A549 (cell line): Measurements from ENCODE around the gene LMF1. TPM values are rescaled to one million over a fixed set of nuclear protein-coding genes. Genes with fewer than 3 reads are reported as not detected.

Experiments
- ATAC-seq, 2 experiments: fragments of 200-7000 bp in 1 of 2; fragments of >200 bp in 1 of 2; cut with Nextera tagmentation in 1 of 2; cut with Tn5 transposase in 1 of 2; 3 replicates each; pipeline versions ENCODE4 v1.8.0 to v1.9.1; 2018 to 2020; ENCODE audit warnings: mild to moderate bottlenecking in 1 of 2, moderate library complexity in 1 of 2
- CTCF ChIA-PET: fragments of 300-600 bp; sonication (Branson Sonifier 250); formaldehyde crosslinking; extraction: SDS; loops from one replicate; lab custom pipeline; 2021; ENCODE audit warnings: antibody characterized with exemption, inconsistent platforms; lab: Yijun Ruan, JAX
- POLR2A ChIA-PET: fragments of 350-600 bp; formaldehyde crosslinking; extraction: SDS; loops from one replicate; lab custom pipeline; 2021; ENCODE audit warnings: antibody characterized with exemption, inconsistent platforms; lab: Yijun Ruan, JAX
- DNase-seq, 2 experiments: peaks; one replicate each; pipeline versions ENCODE4 v3.0.0 to v3.0.0-alpha.2; 2011 to 2016; ENCODE audit warnings: low read depth in 1 of 2, low spot score in 1 of 2
- FAIRE-seq: peaks from 2 replicates; lab custom pipeline; 2011; peaks lifted over from hg19 to GRCh38; lab: Jason Lieb, UNC
- H3K27ac ChIP-seq, 2 experiments: fragments of >200 bp; sonication (Bioruptor Twin); formaldehyde crosslinking; 3 replicates each; pipeline ENCODE4 v1.5.1; 2016 to 2017
- H3K4me1 ChIP-seq: fragments of >200 bp; sonication (Bioruptor Twin); formaldehyde crosslinking; 3 replicates; pipeline ENCODE4 v1.6.1; 2016
- H3K4me2 ChIP-seq: fragments of >200 bp; sonication (Bioruptor Twin); formaldehyde crosslinking; 3 replicates; pipeline ENCODE4 v1.6.1; 2016
- H3K4me3 ChIP-seq: fragments of >200 bp; sonication (Bioruptor Twin); formaldehyde crosslinking; 3 replicates; pipeline ENCODE4 v1.5.1; 2016
- H3K9me3 ChIP-seq: fragments of >200 bp; sonication (Bioruptor Twin); formaldehyde crosslinking; 3 replicates; pipeline ENCODE4 v1.6.1; 2016
- BHLHE40 ChIP-seq: IDR thresholded peaks from 2 replicates; pipeline ENCODE4 v1.6.1; 2012; ENCODE audit warnings: low read depth, low read length, inconsistent platforms
- CBX8 ChIP-seq: fragments of 200-600 bp; sonication (generic); IDR thresholded peaks from 2 replicates; pipeline ENCODE4 v1.6.1; 2016
- CHD4 ChIP-seq: fragments of 200-600 bp; sonication (generic); IDR thresholded peaks from 2 replicates; pipeline ENCODE4 v1.6.1; 2016; ENCODE audit warnings: antibody characterized with exemption, mild to moderate bottlenecking, borderline replicate concordance
- EHF ChIP-seq: fragments of 250-450 bp; sonication (Bioruptor Pico); IDR thresholded peaks from 2 replicates; pipeline ENCODE4 v1.5.0; 2020; ENCODE audit warnings: mild to moderate bottlenecking
- ESRRA ChIP-seq: fragments of 150-350 bp; IDR thresholded peaks from 2 replicates; pipeline ENCODE4 v1.6.1; 2014; ENCODE audit warnings: mild to moderate bottlenecking, low read length, borderline replicate concordance
- HDAC2 ChIP-seq: fragments of 200-600 bp; sonication (generic); IDR thresholded peaks from 2 replicates; pipeline ENCODE4 v1.6.1; 2016
- HEYL ChIP-seq: fragments of 250-450 bp; sonication (Bioruptor Pico); IDR thresholded peaks from 2 replicates; pipeline ENCODE4 v1.8.0; 2021; ENCODE audit warnings: mild to moderate bottlenecking, moderate library complexity
- HOXA7 ChIP-seq: fragments of 250-450 bp; sonication (Bioruptor Pico); IDR thresholded peaks from 2 replicates; pipeline ENCODE4 v1.5.0; 2020; ENCODE audit warnings: mild to moderate bottlenecking, moderate library complexity
- JUN ChIP-seq, 2 experiments: fragments of >200 bp; sonication (Bioruptor Twin); formaldehyde crosslinking; IDR thresholded peaks; 2 replicates in 1 of 2; 3 replicates in 1 of 2; pipeline ENCODE4 v1.6.1; 2016 to 2017
- KDM5A ChIP-seq: fragments of 200-600 bp; sonication (generic); IDR thresholded peaks from 2 replicates; pipeline ENCODE4 v1.6.1; 2016; ENCODE audit warnings: antibody characterized with exemption, mild to moderate bottlenecking
- NFE2L2 ChIP-seq: fragments of 150-350 bp; conservative IDR thresholded peaks from 2 replicates; pipeline ENCODE4 v1.6.1; 2014; ENCODE audit warnings: low read length
- NPAS2 ChIP-seq: fragments of 250-450 bp; sonication (Bioruptor Pico); IDR thresholded peaks from 2 replicates; pipeline ENCODE4 v1.8.0; 2022; ENCODE audit warnings: mild to moderate bottlenecking, moderate library complexity, borderline replicate concordance
- NR3C1 ChIP-seq: fragments of >200 bp; sonication (Bioruptor Twin); formaldehyde crosslinking; IDR thresholded peaks from 3 replicates; pipeline ENCODE4 v1.6.1; 2017
- POLR2A ChIP-seq: IDR thresholded peaks from 2 replicates; pipeline ENCODE4 v1.6.1; 2012; ENCODE audit warnings: mild to moderate bottlenecking, low read length
- RAD21 ChIP-seq, 2 experiments: fragments of >200 bp in 1 of 2; sonication (Bioruptor Twin) in 1 of 2; formaldehyde crosslinking in 1 of 2; IDR thresholded peaks in 1 of 2; conservative IDR thresholded peaks in 1 of 2; 2 replicates in 1 of 2; 3 replicates in 1 of 2; pipeline ENCODE4 v1.6.1; 2012 to 2018; ENCODE audit warnings: inconsistent platforms in 1 of 2
- RARB ChIP-seq: fragments of 250-450 bp; sonication (Bioruptor Pico); IDR thresholded peaks from 2 replicates; pipeline ENCODE4 v1.8.0; 2021; ENCODE audit warnings: mild to moderate bottlenecking, moderate library complexity
- RCOR1 ChIP-seq: fragments of 150-350 bp; IDR thresholded peaks from 2 replicates; pipeline ENCODE4 v1.6.1; 2014; ENCODE audit warnings: antibody characterized with exemption, low read length, low read depth
- RNF2 ChIP-seq: fragments of 200-600 bp; sonication (generic); IDR thresholded peaks from 2 replicates; pipeline ENCODE4 v1.6.1; 2016; ENCODE audit warnings: low read depth, mild to moderate bottlenecking, antibody characterized with exemption, moderate library complexity, borderline replicate concordance
- SREBF2 ChIP-seq: fragments of 450-650 bp; IDR thresholded peaks from 2 replicates; pipeline ENCODE4 v1.6.1; 2014; ENCODE audit warnings: mild to moderate bottlenecking, moderate library complexity
- TP53 ChIP-seq: fragments of 250-450 bp; sonication (Bioruptor Pico); IDR thresholded peaks from 2 replicates; pipeline ENCODE4 v1.5.0; 2021; ENCODE audit warnings: mild to moderate bottlenecking, moderate library complexity
- ZC3H11A ChIP-seq: fragments of 450-650 bp; IDR thresholded peaks from 2 replicates; pipeline ENCODE4 v1.6.1; 2014; ENCODE audit warnings: antibody characterized with exemption, mild to moderate bottlenecking
- ZNF302 ChIP-seq: fragments of 250-450 bp; sonication (Bioruptor Pico); IDR thresholded peaks from 2 replicates; pipeline ENCODE4 v1.9.0; 2021; ENCODE audit warnings: inconsistent platforms, mild to moderate bottlenecking, moderate library complexity
- ZSCAN20 ChIP-seq: fragments of 250-450 bp; sonication (Bioruptor Pico); IDR thresholded peaks from 2 replicates; pipeline ENCODE4 v1.8.0; 2022; ENCODE audit warnings: mild to moderate bottlenecking, moderate library complexity
- WGBS: methylation state at CpG from one replicate; pipeline ENCODE4 v1.1.6; 2017; ENCODE audit errors: missing lambda C conversion rate; 5-methylcytosine and 5-hydroxymethylcytosine counted together
- polyA plus RNA-seq, 4 experiments: library from polyadenylated mRNA; depleted of rRNA in 3 of 4; stranded (reverse); fragments of >200 nt; fragmentation: RNase III in 1 of 4; extraction: RNeasy Plus Mini Kit Qiagen cat#74134 plus additional on column Dnase treatment in 1 of 4; gene quantifications; 2 replicates in 3 of 4; 3 replicates in 1 of 4; pipeline ENCODE4 v1.2.3, GENCODE V29; 2011 to 2017
- TF ChIP-seq, protein P1 (sequence below): IDR thresholded peaks from 2 replicates; pipeline ENCODE4 v1.6.1; 2012
- TF ChIP-seq, protein P2 (sequence below): fragments of 250-450 bp; sonication (Bioruptor Pico); IDR thresholded peaks from 2 replicates; pipeline ENCODE4 v1.5.0; 2020; ENCODE audit warnings: low read depth, mild to moderate bottlenecking, moderate library complexity
- TF ChIP-seq, protein P3 (sequence below): fragments of >200 bp; sonication (Bioruptor Twin); formaldehyde crosslinking; IDR thresholded peaks from 3 replicates; pipeline ENCODE4 v1.6.1; 2016
- TF ChIP-seq, protein P4 (sequence below): IDR thresholded peaks from 2 replicates; pipeline ENCODE4 v1.6.1; 2012; ENCODE audit warnings: low read depth, borderline replicate concordance
- TF ChIP-seq, protein P5 (sequence below): fragments of 450-650 bp; IDR thresholded peaks from 2 replicates; pipeline ENCODE4 v1.6.1; 2014; ENCODE audit warnings: antibody characterized with exemption

The LMF1 gene
- polyA plus RNA-seq, 2 of the 4 experiments (the other 2 are of a cell fraction): 8.8 to 10.9 TPM

DNA sequence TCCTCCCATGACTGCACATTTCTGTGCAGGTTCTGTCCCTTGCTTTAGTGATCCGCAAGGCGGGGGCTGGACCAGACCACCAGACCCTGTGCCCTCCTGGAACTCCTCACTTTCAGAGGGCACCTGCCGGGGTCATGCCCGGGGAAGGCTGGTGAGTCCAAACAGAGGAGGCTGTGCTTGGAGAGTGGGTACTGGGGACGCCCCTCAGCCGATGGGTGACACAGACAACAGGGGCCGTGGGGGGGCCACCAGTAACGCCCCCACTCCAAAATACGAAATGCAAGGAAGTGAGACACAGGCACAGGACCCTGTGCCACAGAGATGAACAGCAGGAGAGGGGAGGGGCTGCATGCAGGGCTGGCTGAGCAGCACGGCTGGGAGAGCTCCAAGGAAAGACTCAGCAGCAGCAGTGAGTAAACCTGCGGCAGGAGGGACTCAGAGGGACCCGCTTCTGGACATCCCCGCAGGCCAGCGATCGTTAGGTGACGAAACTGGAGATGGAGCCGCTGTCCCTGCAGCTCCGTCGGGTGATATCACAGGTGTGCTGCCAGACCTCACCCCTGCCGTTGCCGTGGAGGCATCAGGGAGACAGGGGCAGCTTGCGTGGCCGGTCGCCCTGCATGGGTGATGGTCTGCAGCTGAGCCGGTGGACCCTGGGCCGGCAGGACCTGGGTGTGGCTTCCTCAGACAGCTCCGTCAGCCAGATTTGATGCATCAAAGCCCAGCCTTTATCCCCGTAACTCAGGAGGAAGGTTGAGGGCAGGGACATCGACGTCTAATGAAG lies 99.0 kb downstream of the LMF1 start:
- ATAC-seq (no peak), FAIRE-seq (no peak), DNase-seq (no peak)
- H3K4me2 ChIP-seq: no peak overlapping the region
- no peaks in the 10 kb centered on the region for H3K4me1 ChIP-seq
- ChIA-PET CTCF (interaction anchor here (2.3 kb wide), 1 partner anchor 185 kb away, joined by 7 read pairs; no protein-coding TSS in a partner anchor), POLR2A (no interaction called here)
- no peaks in the 10 kb centered on the region for H3K9me3 ChIP-seq
- no peak overlapping the region for H3K27ac ChIP-seq
- TF ChIP-seq EHF (CRISPR knock-in tag): no peak
- TF ChIP-seq, protein P1, sequence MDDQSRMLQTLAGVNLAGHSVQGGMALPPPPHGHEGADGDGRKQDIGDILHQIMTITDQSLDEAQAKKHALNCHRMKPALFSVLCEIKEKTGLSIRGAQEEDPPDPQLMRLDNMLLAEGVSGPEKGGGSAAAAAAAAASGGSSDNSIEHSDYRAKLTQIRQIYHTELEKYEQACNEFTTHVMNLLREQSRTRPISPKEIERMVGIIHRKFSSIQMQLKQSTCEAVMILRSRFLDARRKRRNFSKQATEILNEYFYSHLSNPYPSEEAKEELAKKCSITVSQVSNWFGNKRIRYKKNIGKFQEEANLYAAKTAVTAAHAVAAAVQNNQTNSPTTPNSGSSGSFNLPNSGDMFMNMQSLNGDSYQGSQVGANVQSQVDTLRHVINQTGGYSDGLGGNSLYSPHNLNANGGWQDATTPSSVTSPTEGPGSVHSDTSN: no peak
- TF ChIP-seq NPAS2 (CRISPR knock-in tag): no peak
- no peak for TF ChIP-seq CHD4
- TF ChIP-seq HOXA7 (CRISPR knock-in tag): no peak
- no peak for TF ChIP-seq TP53 (CRISPR knock-in tag)
- TF ChIP-seq RNF2: no peak
- no peak for TF ChIP-seq BHLHE40
- no peak for TF ChIP-seq ESRRA
- no peak for TF ChIP-seq RCOR1
- TF ChIP-seq, protein P2, sequence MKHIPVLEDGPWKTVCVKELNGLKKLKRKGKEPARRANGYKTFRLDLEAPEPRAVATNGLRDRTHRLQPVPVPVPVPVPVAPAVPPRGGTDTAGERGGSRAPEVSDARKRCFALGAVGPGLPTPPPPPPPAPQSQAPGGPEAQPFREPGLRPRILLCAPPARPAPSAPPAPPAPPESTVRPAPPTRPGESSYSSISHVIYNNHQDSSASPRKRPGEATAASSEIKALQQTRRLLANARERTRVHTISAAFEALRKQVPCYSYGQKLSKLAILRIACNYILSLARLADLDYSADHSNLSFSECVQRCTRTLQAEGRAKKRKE: no peak
- no peak for TF ChIP-seq KDM5A
- TF ChIP-seq, protein P3, sequence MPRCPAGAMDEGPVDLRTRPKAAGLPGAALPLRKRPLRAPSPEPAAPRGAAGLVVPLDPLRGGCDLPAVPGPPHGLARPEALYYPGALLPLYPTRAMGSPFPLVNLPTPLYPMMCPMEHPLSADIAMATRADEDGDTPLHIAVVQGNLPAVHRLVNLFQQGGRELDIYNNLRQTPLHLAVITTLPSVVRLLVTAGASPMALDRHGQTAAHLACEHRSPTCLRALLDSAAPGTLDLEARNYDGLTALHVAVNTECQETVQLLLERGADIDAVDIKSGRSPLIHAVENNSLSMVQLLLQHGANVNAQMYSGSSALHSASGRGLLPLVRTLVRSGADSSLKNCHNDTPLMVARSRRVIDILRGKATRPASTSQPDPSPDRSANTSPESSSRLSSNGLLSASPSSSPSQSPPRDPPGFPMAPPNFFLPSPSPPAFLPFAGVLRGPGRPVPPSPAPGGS: no peak
- no peak overlapping the region for H3K4me3 ChIP-seq
- 81% methylated on average over 27 of the region's 30 CpGs for WGBS

DNA sequence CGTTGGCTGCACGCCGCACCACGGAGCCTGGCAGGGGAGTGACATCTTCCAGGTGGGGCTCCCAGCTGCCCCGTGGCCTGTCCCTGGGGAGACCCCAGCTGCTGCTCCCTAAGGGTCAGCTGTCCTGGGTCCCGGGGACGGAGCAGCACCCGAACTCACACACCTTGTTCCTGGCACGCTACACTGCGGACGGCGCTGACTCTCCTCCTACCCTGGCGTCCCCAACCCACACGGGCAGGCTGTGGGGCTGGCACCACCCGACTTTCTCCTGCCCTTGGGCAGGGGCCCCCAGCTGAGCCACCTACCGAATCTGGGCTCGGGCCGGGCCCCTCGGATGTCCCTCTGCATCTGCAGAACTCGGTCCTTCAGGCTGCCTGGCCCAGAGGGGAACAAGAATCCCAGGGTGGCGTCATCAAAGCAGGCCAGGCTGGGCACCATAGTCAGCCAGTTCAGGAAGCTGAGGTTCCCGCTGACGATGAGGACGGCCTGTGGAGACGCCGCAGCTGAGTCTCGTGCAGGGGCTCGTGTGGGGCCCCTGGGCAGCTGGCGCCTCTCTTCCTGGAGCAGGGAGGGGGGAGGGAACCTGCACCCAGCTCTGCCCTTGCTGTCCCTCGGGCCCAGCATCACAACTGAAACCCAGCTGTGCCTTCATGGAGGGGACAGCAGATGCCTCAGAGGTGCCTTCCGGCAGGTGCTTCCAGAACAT lies 99.8 kb downstream of the LMF1 start:
- H3K4me2 ChIP-seq: no peak overlapping the region
- POLR2A ChIA-PET: no interaction called here
- no peak for ATAC-seq

More for the DNA sequence above, 99.8 kb downstream of the LMF1 start:
- FAIRE-seq: no peak
- TF ChIP-seq NPAS2 (CRISPR knock-in tag): no peak
- TF ChIP-seq RARB (CRISPR knock-in tag): no peak
- TF ChIP-seq ZSCAN20 (CRISPR knock-in tag): no peak
- TF ChIP-seq ZC3H11A: no peak
- no peak for TF ChIP-seq POLR2A
- TF ChIP-seq HDAC2: no peak
- TF ChIP-seq, protein P4, sequence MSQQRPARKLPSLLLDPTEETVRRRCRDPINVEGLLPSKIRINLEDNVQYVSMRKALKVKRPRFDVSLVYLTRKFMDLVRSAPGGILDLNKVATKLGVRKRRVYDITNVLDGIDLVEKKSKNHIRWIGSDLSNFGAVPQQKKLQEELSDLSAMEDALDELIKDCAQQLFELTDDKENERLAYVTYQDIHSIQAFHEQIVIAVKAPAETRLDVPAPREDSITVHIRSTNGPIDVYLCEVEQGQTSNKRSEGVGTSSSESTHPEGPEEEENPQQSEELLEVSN: no peak
- no peak for TF ChIP-seq JUN (IDR thresholded peaks at IDR 0.05)
- no peak for TF ChIP-seq SREBF2
- no peak for TF ChIP-seq RAD21 (conservative IDR thresholded peaks at IDR 0.05 in 1 of 2, IDR thresholded peaks at IDR 0.05 in 1 of 2)
- TF ChIP-seq, protein P1: no peak
- no peak for TF ChIP-seq CBX8
- no peak for TF ChIP-seq ZNF302 (CRISPR knock-in tag)
- TF ChIP-seq NR3C1: no peak
- TF ChIP-seq CHD4: no peak
- TF ChIP-seq HEYL (CRISPR knock-in tag): no peak
- no peak for TF ChIP-seq NFE2L2
- TF ChIP-seq, protein P5, sequence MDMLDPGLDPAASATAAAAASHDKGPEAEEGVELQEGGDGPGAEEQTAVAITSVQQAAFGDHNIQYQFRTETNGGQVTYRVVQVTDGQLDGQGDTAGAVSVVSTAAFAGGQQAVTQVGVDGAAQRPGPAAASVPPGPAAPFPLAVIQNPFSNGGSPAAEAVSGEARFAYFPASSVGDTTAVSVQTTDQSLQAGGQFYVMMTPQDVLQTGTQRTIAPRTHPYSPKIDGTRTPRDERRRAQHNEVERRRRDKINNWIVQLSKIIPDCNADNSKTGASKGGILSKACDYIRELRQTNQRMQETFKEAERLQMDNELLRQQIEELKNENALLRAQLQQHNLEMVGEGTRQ: no peak
- TF ChIP-seq, all 56 proteins: peak for 0
- Histone ChIP-seq H3K9me3 (no peaks in the 10 kb centered on the region), H3K27ac (no peak overlapping the region), H3K4me3 (no peak overlapping the region), H3K4me1 (no peaks in the 10 kb centered on the region)
- CTCF ChIA-PET: interaction anchor here (1.2 to 2.3 kb wide), 2 partner anchors 56 to 186 kb away, joined by 3 to 7 read pairs; no protein-coding TSS in a partner anchor
- DNase-seq: no peak
- WGBS: 86% methylated on average over 6 of the region's 31 CpGs
